IPS-20b (cell line): ENCODE measurements around the gene FARP2.

Source experiments
- H3K27ac ChIP-seq: one replicate; pipeline ENCODE4 v1.5.1; 2013; ENCODE audit warnings: low read length
- H3K27me3 ChIP-seq: 2 replicates; pipeline ENCODE4 v1.6.1; 2013; ENCODE audit warnings: mild to moderate bottlenecking, low read length, inconsistent platforms; ENCODE audit not compliant: insufficient read depth
- H3K36me3 ChIP-seq: 2 replicates; pipeline ENCODE4 v1.6.1; 2013; ENCODE audit warnings: low read depth, mild to moderate bottlenecking, inconsistent platforms, low read length, moderate library complexity; ENCODE audit not compliant: insufficient read depth
- H3K4me1 ChIP-seq: 2 replicates; pipeline ENCODE4 v1.6.1; 2013; ENCODE audit warnings: mild to moderate bottlenecking, control low read depth, inconsistent platforms, low read length, moderate library complexity; ENCODE audit not compliant: insufficient read depth
- H3K4me3 ChIP-seq: 2 replicates; pipeline ENCODE4 v1.5.1; 2013; ENCODE audit warnings: mild to moderate bottlenecking, low read length, inconsistent platforms
- H3K9ac ChIP-seq: 2 replicates; pipeline ENCODE4 v1.6.1; 2013; ENCODE audit warnings: low read depth, mild to moderate bottlenecking, inconsistent platforms, low read length, moderate library complexity
- H3K9me3 ChIP-seq: 2 replicates; pipeline ENCODE4 v1.6.1; 2013; ENCODE audit warnings: mild to moderate bottlenecking, low read depth, low read length, inconsistent platforms; ENCODE audit not compliant: insufficient read depth

The FARP2 gene

DNA sequence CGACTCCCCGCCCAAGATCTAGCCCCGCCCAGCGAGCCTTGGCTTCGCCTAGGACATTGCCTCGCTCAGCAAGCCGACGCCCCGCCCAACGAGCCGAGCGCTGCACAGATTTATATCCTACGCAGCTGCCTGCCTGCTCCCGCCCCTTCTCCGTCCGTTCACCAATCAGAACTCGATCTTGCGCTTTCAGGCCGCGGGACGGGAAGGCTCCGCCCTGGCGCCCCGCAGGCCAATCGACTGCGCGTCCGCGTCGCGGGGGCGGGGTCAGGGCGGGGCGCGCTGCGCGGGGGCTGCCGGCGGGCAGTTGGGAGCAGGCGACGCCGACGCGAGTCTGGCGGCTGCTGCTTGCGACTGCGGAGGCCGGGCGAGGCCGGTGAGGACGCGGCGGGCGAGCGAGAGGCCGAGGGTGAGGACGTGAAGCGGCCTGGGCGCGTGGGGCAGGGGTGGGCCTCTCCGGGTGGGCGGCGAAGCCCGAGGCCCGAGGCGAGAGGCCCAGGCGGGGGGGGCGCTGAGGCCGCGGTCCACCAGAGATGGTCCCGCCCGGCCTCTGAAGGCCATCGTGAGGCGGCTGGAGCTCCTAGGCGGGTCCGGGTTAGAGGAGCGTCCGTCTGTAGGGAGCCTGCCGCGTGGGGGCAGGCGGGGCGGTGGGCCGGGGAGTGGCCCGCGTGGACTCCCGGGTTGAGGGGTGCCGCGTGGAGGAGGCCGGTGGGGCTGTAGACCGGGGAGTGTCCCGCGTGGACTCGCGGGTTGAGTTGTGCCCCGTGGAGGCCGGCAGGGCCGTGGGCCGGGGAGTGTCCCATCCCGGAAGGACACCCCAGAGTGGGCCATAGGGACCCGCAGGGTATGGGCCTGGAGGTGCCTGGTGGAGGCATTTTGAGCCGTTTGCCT is at the start of gene FARP2:
Gene FARP2, plus strand, starts transcription at position 303 of the 888 bp plus-strand sequence. CDS start 16,823 bp downstream, outside the sequence.
- Histone ChIP-seq H3K4me1 (peaks cover 14% of the 10 kb centered on the region), H3K27me3 (no peaks in the 10 kb centered on the region)

GRCh38 chr2:241307055-241307454 is 49.0 kb upstream of the FARP2 start:
- no peak overlapping the region for H3K4me3 ChIP-seq
- H3K27me3 ChIP-seq = no peaks in the 10 kb centered on the region
- no peak overlapping the region for H3K9ac ChIP-seq
- no peak overlapping the region for H3K27ac ChIP-seq
- H3K4me1 ChIP-seq = peaks cover 13% of the 10 kb centered on the region; the same call in 1 of the 2 replicates
- H3K36me3 ChIP-seq = peaks cover 6% of the 10 kb centered on the region; the same call in 1 of the 2 replicates
- H3K9me3 ChIP-seq = no peaks in the 10 kb centered on the region

More for the DNA sequence above, at the start of gene FARP2:
- no peaks in the 10 kb centered on the region for H3K9me3 ChIP-seq
- peak within 1 kb of the TSS; percentile 79 for H3K4me3 ChIP-seq
- peaks cover 34% of the 10 kb centered on the region for H3K36me3 ChIP-seq
- peak within 1 kb of the TSS; percentile 27 for H3K27ac ChIP-seq
- peak within 1 kb of the TSS; percentile 81 for H3K9ac ChIP-seq

DNA sequence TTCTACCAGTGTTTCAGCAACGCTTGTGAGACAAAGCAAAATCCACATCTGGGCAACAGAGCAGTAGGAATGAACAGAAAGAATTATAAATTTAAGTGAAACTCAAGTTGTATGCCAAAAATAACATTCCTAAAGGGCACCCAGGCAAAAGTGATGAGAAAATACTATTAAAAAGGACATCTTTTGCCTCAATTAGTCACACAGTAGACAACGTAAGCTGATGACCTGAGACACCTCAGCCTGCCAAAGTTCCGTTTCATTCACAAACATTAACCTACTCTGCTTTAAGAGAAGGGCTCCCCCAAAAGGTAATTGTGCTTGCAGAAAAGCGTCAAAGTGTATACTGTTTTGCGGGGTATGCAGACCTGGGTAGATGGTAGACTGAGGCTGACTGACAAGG is 47.8 kb upstream of the FARP2 start:
- Histone ChIP-seq H3K9ac (no peak overlapping the region), H3K27ac (no peak overlapping the region)

GRCh38 chr2:241308832-241309500 is 47.1 kb upstream of the FARP2 start:
- no peaks in the 10 kb centered on the region for H3K27me3 ChIP-seq
- H3K9ac ChIP-seq = no peak overlapping the region
- peaks cover 6% of the 10 kb centered on the region; the same call in 1 of the 2 replicates for H3K36me3 ChIP-seq
- H3K4me1 ChIP-seq = peaks cover 16% of the 10 kb centered on the region
- no peak overlapping the region for H3K4me3 ChIP-seq
- no peak overlapping the region for H3K27ac ChIP-seq
- H3K9me3 ChIP-seq = no peaks in the 10 kb centered on the region

More for the DNA sequence above, 47.8 kb upstream of the FARP2 start:
- H3K4me1 ChIP-seq = peaks cover 13% of the 10 kb centered on the region; the same call in 1 of the 2 replicates
- H3K27me3 ChIP-seq = no peaks in the 10 kb centered on the region
- peaks cover 6% of the 10 kb centered on the region; the same call in 1 of the 2 replicates for H3K36me3 ChIP-seq
- H3K4me3 ChIP-seq = no peak overlapping the region
- H3K9me3 ChIP-seq = no peaks in the 10 kb centered on the region

DNA sequence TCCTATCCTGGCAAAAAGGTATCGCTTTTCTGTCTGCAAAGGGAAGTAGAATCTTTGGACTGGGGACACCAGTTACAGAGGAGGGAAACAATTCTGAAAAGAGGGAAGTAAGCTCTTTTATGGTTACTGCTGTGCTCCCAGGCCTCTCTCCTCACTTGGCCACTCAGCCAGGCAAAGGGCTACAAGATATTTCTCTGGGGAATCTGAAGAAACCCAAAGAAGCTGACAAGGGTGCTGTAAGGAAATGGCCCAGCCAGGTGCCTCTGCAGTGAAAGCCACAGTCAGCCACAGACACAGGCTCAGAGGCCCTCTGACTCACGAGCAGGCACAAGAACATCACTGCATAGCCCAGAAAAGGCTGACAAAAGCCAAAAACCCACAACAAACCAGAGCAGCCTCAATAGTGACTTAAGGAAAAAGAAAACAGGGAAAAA is 46.4 kb upstream of the FARP2 start:
- H3K36me3 ChIP-seq = peaks cover 6% of the 10 kb centered on the region; the same call in 1 of the 2 replicates
- no peak overlapping the region for H3K27ac ChIP-seq
- no peaks in the 10 kb centered on the region for H3K9me3 ChIP-seq
- H3K4me1 ChIP-seq = peaks cover 18% of the 10 kb centered on the region
- 0 out of 2 replicates have a peak overlapping the region, but pooled peaks have one; percentile 13 for H3K9ac ChIP-seq
- H3K27me3 ChIP-seq = no peaks in the 10 kb centered on the region
- H3K4me3 ChIP-seq = no peak overlapping the region

DNA sequence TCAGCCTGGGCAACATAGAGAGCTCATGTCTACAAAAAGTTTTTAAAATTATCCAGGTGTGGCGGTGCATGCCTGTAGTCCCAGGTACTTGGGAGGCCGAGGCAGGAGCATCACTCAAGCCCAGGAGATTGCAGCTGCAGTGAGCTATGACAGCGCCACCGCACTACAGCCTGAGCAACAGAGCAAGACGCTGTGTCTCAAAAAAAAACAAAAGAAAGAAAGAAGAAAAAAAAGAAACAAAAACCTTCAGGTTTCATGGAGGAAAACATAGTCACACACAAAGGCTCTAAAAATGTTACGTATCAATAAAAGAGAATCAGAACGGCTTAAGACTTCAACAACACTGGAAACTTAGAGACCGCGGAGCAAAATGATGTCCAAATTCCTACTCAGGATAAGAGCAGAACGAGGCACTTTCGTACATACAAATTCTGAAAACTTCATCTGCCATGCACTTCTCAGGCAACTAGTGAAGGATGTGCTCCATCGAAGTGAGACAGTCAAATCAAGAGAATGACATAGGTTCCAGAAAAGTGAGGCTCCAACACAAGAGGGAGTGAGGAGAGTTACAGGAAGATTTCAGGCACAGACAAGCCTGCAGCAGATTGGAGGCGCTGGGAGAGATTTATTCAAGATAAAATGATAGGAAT is 45.0 kb upstream of the FARP2 start:
- Histone ChIP-seq H3K27me3 (no peaks in the 10 kb centered on the region), H3K9ac (no peak overlapping the region), H3K36me3 (peaks cover 6% of the 10 kb centered on the region; the same call in 1 of the 2 replicates), H3K4me1 (peaks cover 18% of the 10 kb centered on the region), H3K27ac (no peak overlapping the region), H3K4me3 (no peak overlapping the region), H3K9me3 (no peaks in the 10 kb centered on the region)

- Histone ChIP-seq H3K9me3 (no peaks in the 10 kb centered on the region), H3K36me3 (peaks cover 6% of the 10 kb centered on the region; the same call in 1 of the 2 replicates), H3K4me3 (no peak overlapping the region), H3K4me1 (peaks cover 20% of the 10 kb centered on the region), H3K9ac (0 out of 2 replicates have a peak overlapping the region, but pooled peaks have one; percentile 2), H3K27me3 (no peaks in the 10 kb centered on the region), H3K27ac (no peak overlapping the region)
These were observed 44.0 kb upstream of the FARP2 start for GRCh38 chr2:241312082-241312481.

DNA sequence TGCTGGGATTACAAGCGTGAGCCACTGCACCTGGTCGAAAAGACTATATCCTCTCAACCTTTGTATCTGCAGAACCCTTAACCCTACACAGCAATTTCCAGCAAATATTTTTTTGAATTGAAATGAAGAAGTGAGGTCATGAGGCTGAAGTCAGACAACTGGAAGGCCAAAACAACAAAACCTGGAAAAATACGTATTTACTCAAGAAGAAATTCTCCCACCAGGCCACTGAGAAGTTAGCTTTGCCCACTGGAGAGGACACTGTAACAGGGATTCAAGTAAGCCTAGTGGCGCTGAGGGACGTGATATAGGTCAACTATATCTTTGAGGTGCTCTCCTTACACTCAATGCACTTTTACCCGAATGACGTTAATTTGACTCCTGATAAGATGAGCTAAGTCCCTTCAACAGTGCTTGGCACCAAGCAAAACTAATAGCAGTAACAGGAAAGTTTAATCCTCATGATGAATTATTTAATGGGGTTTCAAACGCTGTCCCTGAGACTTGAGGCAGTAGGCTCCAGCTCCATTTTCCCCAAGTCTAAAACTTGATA is 42.5 kb upstream of the FARP2 start:
- peaks cover 24% of the 10 kb centered on the region for H3K4me1 ChIP-seq
- H3K27ac ChIP-seq = peak overlapping the region; percentile 79
- H3K36me3 ChIP-seq = peaks cover 11% of the 10 kb centered on the region; the same call in 1 of the 2 replicates
- peak overlapping the region; percentile 99; the same call in 1 of the 2 replicates for H3K9ac ChIP-seq
- H3K27me3 ChIP-seq = no peaks in the 10 kb centered on the region
- H3K9me3 ChIP-seq = no peaks in the 10 kb centered on the region
- peak overlapping the region; percentile 95 for H3K4me3 ChIP-seq

- peak overlapping the region; percentile 79 for H3K27ac ChIP-seq
- peak overlapping the region; percentile 95 for H3K4me3 ChIP-seq
- no peaks in the 10 kb centered on the region for H3K27me3 ChIP-seq
- H3K4me1 ChIP-seq = peaks cover 24% of the 10 kb centered on the region
- peaks cover 10% of the 10 kb centered on the region for H3K36me3 ChIP-seq
- H3K9ac ChIP-seq = peak overlapping the region; percentile 99
- H3K9me3 ChIP-seq = no peaks in the 10 kb centered on the region
These were observed 41.6 kb upstream of the FARP2 start for GRCh38 chr2:241314226-241315092.

- H3K27ac ChIP-seq = peak within 1 kb of the TSS; percentile 97
- no peaks in the 10 kb centered on the region for H3K27me3 ChIP-seq
- H3K4me3 ChIP-seq = peak within 1 kb of the TSS; percentile 95
- no peaks in the 10 kb centered on the region for H3K9me3 ChIP-seq
- peaks cover 14% of the 10 kb centered on the region for H3K36me3 ChIP-seq
- peaks cover 24% of the 10 kb centered on the region for H3K4me1 ChIP-seq
- H3K9ac ChIP-seq = peak within 1 kb of the TSS; percentile 99
These were observed 40.8 kb upstream of the FARP2 start, which contains the start of gene HDLBP for GRCh38 chr2:241315093-241315878. Gene HDLBP (minus strand): TSS chr2:241315672. CDS start chr2:241266869, 48,803 bp downstream.
